Choroid plexus epithelial cell (primary cell): ENCODE measurements around the gene GMDS.
A peak's percentile ranks its signal among the peaks of the same experiment; 100 is the strongest.

Experiments
- DNase-seq: peaks from one replicate; pipeline ENCODE4 v3.0.0-alpha.2; 2010; ENCODE audit warnings: low read depth
- H3K4me3 ChIP-seq: 2 replicates; pipeline ENCODE4 v1.5.1; 2011; ENCODE audit warnings: low read depth, mild to moderate bottlenecking, control low read depth, low read length, moderate library complexity
- CTCF ChIP-seq: conservative IDR thresholded peaks from 2 replicates; pipeline ENCODE4 v1.5.1; 2011; ENCODE audit warnings: low read depth, mild to moderate bottlenecking, control low read depth, inconsistent platforms, low read length, moderate library complexity

Gene GMDS

GRCh38 chr6:2208468-2208867 is 36.9 kb downstream of the GMDS start:
- TF ChIP-seq CTCF = no peak
- H3K4me3 ChIP-seq = no peak overlapping the region
- no peak for DNase-seq

GRCh38 chr6:2205396-2205795 is 40.0 kb downstream of the GMDS start:
- TF ChIP-seq CTCF = no peak
- H3K4me3 ChIP-seq = no peak overlapping the region
- no peak for DNase-seq

- no peak for TF ChIP-seq CTCF
- no peak overlapping the region for H3K4me3 ChIP-seq
- DNase-seq = no peak
Measured at GRCh38 chr6:2204272-2204671, 41.1 kb downstream of the GMDS start.

- no peak for TF ChIP-seq CTCF
- no peak for DNase-seq
- no peak overlapping the region for H3K4me3 ChIP-seq
Measured at GRCh38 chr6:2203264-2203663, 42.1 kb downstream of the GMDS start.

- H3K4me3 ChIP-seq = no peak overlapping the region
- no peak for TF ChIP-seq CTCF
- no peak for DNase-seq
Measured at GRCh38 chr6:2197984-2198383, 47.4 kb downstream of the GMDS start.

- DNase-seq = peak; percentile 27
- no peak for TF ChIP-seq CTCF
- H3K4me3 ChIP-seq = no peak overlapping the region
Measured at GRCh38 chr6:2197177-2197671, 48.2 kb downstream of the GMDS start.

GRCh38 chr6:2196079-2196679 is 49.2 kb downstream of the GMDS start:
- DNase-seq = peak; percentile 78
- no peak overlapping the region for H3K4me3 ChIP-seq
- peak; percentile 73 for TF ChIP-seq CTCF
